ENCODE data around the gene PTPRE. TPM values are rescaled to one million over a fixed set of nuclear protein-coding genes. Genes with fewer than 3 reads are reported as not detected.

PTPRE gene
- total and polyA plus RNA-seq, 2 donors from 2014 or later: 1.1 to 25.7 TPM

DNA sequence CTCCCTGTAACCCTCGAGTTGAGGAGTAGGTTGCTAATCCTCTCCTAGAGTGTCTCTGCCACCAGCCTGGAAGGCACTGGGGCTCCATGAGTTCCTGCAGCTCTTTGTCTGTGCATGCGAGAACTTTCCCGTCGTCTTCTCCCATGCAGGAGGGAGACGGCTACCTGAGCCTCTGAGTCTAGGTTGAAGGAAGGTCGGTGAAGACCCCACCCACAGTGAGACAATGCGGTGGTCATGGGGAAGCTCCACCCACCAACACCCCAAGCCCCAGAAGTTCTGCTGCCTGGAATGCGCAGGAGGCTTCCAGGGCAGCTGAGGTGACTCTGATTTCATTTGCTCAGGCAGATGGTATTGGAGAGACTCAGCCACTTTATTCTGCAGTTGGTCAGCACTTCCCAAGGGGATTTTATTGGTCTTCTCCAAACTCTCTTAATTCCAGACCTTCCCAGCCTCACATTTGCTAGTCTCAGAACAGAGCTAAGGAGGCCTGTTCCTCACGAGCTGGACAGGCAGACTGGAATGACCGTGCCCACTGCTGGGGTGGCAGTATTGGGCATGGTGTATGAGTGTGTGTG, 36.5 kb downstream of the PTPRE start:
- no peak overlapping the region for H3K4me3 ChIP-seq (ENCODE audit: low read length in 3 of 3)
- FAIRE-seq (no peak), DNase-seq (no peak)
- TF ChIP-seq, protein P1, sequence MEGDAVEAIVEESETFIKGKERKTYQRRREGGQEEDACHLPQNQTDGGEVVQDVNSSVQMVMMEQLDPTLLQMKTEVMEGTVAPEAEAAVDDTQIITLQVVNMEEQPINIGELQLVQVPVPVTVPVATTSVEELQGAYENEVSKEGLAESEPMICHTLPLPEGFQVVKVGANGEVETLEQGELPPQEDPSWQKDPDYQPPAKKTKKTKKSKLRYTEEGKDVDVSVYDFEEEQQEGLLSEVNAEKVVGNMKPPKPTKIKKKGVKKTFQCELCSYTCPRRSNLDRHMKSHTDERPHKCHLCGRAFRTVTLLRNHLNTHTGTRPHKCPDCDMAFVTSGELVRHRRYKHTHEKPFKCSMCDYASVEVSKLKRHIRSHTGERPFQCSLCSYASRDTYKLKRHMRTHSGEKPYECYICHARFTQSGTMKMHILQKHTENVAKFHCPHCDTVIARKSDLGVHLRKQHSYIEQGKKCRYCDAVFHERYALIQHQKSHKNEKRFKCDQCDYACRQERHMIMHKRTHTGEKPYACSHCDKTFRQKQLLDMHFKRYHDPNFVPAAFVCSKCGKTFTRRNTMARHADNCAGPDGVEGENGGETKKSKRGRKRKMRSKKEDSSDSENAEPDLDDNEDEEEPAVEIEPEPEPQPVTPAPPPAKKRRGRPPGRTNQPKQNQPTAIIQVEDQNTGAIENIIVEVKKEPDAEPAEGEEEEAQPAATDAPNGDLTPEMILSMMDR (IDR thresholded peaks at IDR 0.05; ENCODE audit: borderline replicate concordance, extremely low read depth, insufficient read depth): no peak
- no peaks in the 10 kb centered on the region for H3K9me3 ChIP-seq (ENCODE audit: control insufficient read depth in 2 of 3, insufficient read depth in 1 of 3, low read length in 3 of 3)
- H3K27me3 ChIP-seq (ENCODE audit: control insufficient read depth, insufficient read depth, low read length): no peaks in the 10 kb centered on the region
- H3K27ac ChIP-seq (ENCODE audit: low read depth in 2 of 2, low read length in 2 of 2): no peak overlapping the region
- no peaks in the 10 kb centered on the region for H3K36me3 ChIP-seq (ENCODE audit: control insufficient read depth in 2 of 3, insufficient read depth in 3 of 3, low read length in 3 of 3)
- intact Hi-C loops (cut with DNase I): no loop called here
- no peak overlapping the region for H3K9ac ChIP-seq (ENCODE audit: low read length in 3 of 3)
- peaks cover 0 to 2% (median 0%) of the 10 kb centered on the region in 3 donors for H3K4me1 ChIP-seq (ENCODE audit: control insufficient read depth in 2 of 3, insufficient read depth in 2 of 3, low read depth in 1 of 3, low read length in 3 of 3)

DNA sequence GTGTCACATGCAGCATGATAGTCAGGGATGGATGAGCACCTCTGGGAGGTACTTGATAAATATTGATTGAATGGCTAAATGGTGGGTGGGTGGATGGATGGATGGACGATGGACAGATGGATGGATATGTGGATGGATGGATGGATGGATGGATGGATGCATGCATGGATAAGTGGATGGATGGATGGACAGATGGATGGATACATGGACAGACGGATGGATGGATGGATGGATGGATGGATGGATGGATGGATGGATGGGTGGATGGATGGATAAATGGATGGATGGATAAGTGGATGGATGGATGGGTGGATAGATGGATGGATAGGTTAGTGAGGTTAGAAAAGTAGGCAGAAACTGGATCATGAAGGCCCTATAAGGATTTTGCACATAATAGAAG, 37.4 kb downstream of the PTPRE start:
- H3K27ac ChIP-seq (ENCODE audit: low read depth in 2 of 2, low read length in 2 of 2): no peak overlapping the region
- intact Hi-C loops (cut with DNase I): no loop called here
- TF ChIP-seq, protein P1 (IDR thresholded peaks at IDR 0.05; ENCODE audit: borderline replicate concordance, extremely low read depth, insufficient read depth): no peak
- H3K4me1 ChIP-seq (ENCODE audit: control insufficient read depth in 2 of 3, insufficient read depth in 2 of 3, low read depth in 1 of 3, low read length in 3 of 3): peaks cover 0 to 2% (median 0%) of the 10 kb centered on the region in 3 donors
- H3K9ac ChIP-seq (ENCODE audit: low read length in 3 of 3): no peak overlapping the region
- no peaks in the 10 kb centered on the region for H3K27me3 ChIP-seq (ENCODE audit: control insufficient read depth, insufficient read depth, low read length)
- no peaks in the 10 kb centered on the region for H3K36me3 ChIP-seq (ENCODE audit: control insufficient read depth in 2 of 3, insufficient read depth in 3 of 3, low read length in 3 of 3)
- FAIRE-seq: no peak
- no peak for DNase-seq
- H3K4me3 ChIP-seq (ENCODE audit: low read length in 3 of 3): no peak overlapping the region
- H3K9me3 ChIP-seq (ENCODE audit: control insufficient read depth in 2 of 3, insufficient read depth in 1 of 3, low read length in 3 of 3): no peaks in the 10 kb centered on the region

DNA sequence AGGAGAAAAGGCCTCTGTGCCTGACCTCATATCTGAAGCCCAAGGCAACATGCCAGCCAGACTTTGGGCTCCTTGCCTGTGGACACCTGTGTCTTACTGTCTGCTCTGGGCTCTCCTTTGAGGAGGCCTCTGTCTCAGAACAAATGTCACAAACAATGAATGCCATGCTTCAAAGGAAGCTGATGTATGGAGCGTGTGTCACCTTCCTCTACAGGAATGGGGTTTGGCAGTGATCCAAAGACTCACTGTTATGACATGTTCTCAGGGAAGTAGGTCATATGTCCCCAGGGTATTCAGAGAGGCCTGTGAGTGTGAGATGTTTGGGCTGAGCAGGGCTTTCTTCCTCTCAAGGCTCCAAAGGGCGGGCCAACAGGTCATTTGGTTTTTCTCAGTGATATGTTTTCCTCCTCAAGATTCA, 38.4 kb downstream of the PTPRE start:
- intact Hi-C loops (cut with DNase I): no loop called here
- H3K4me1 ChIP-seq (ENCODE audit: control insufficient read depth in 2 of 3, insufficient read depth in 2 of 3, low read depth in 1 of 3, low read length in 3 of 3): peaks cover 0 to 2% (median 0%) of the 10 kb centered on the region in 3 donors
- H3K4me3 ChIP-seq (ENCODE audit: low read length in 3 of 3): no peak overlapping the region
- TF ChIP-seq, protein P1 (IDR thresholded peaks at IDR 0.05; ENCODE audit: borderline replicate concordance, extremely low read depth, insufficient read depth): no peak
- no peaks in the 10 kb centered on the region for H3K27me3 ChIP-seq (ENCODE audit: control insufficient read depth, insufficient read depth, low read length)
- H3K9me3 ChIP-seq (ENCODE audit: control insufficient read depth in 2 of 3, insufficient read depth in 1 of 3, low read length in 3 of 3): no peaks in the 10 kb centered on the region
- H3K27ac ChIP-seq (ENCODE audit: low read depth in 2 of 2, low read length in 2 of 2): no peak overlapping the region
- FAIRE-seq (no peak), DNase-seq (peak in 2 of 5 donors; percentile 13 to 55)
- no peaks in the 10 kb centered on the region for H3K36me3 ChIP-seq (ENCODE audit: control insufficient read depth in 2 of 3, insufficient read depth in 3 of 3, low read length in 3 of 3)
- H3K9ac ChIP-seq (ENCODE audit: low read length in 3 of 3): no peak overlapping the region
